HepG2 (cell line): ENCODE results near the gene ZDHHC14. TPM values are rescaled to one million over a fixed set of nuclear protein-coding genes. Genes with fewer than 3 reads are reported as not detected.

ENCODE experiments used
- ATAC-seq: fragments of 200-7000 bp; cut with Tn5 transposase; 3 replicates; pipeline ENCODE4 v1.9.1; 2020; ENCODE audit warnings: mild to moderate bottlenecking, moderate library complexity
- BruUV-seq: library from RNA; stranded (reverse); fragments of 400-500 nt; replicated peaks from 2 replicates; lab custom pipeline; 2021; lab: Mats Ljungman, UMichigan
- CTCF ChIA-PET: fragments of 300-600 bp; formaldehyde crosslinking; extraction: SDS; loops from one replicate; lab custom pipeline; 2021; ENCODE audit warnings: low total read pairs, inconsistent platforms, low intra/inter-chr PET ratio; lab: Yijun Ruan, JAX
- POLR2A ChIA-PET: fragments of 350-600 bp; sonication (Branson Sonifier 250); formaldehyde crosslinking; loops from one replicate; lab custom pipeline; 2020; ENCODE audit warnings: antibody characterized with exemption, inconsistent platforms; lab: Yijun Ruan, JAX
- DNase-seq: peaks from one replicate; pipeline ENCODE4 v3.0.0-alpha.2; 2015; ENCODE audit warnings: low spot score
- FAIRE-seq: peaks from 3 replicates; lab custom pipeline; 2011; peaks lifted over from hg19 to GRCh38; lab: Jason Lieb, UNC
- H2AFZ ChIP-seq: one replicate; pipeline ENCODE4 v1.6.1; 2011; ENCODE audit warnings: low read length, inconsistent platforms
- H3K27ac ChIP-seq: fragments of 300-600 bp; 3 replicates; pipeline ENCODE4 v1.8.0; 2011; ENCODE audit warnings: mixed run types, mild to moderate bottlenecking, mixed read lengths, low read length, inconsistent platforms; ENCODE audit not compliant: insufficient read depth; ENCODE audit errors: extremely low read length
- H3K27me3 ChIP-seq, 2 experiments: fragments of 200-600 bp in 1 of 2; 2 replicates in 1 of 2; 3 replicates in 1 of 2; pipeline versions ENCODE4 v1.6.0 to v1.8.0; 2011; ENCODE audit warnings: low read length in 2 of 2, mild to moderate bottlenecking in 2 of 2, moderate library complexity in 2 of 2, inconsistent platforms in 1 of 2; ENCODE audit not compliant: insufficient read depth in 2 of 2, control insufficient read depth in 1 of 2
- H3K36me3 ChIP-seq, 2 experiments: fragments of 200-600 bp in 1 of 2; replicated peaks in 1 of 2; 2 replicates in 1 of 2; 3 replicates in 1 of 2; pipeline versions ENCODE4 v1.5.1 to v1.8.0; 2011; ENCODE audit warnings: low read length in 2 of 2, inconsistent platforms in 1 of 2; ENCODE audit not compliant: insufficient read depth in 2 of 2, control insufficient read depth in 1 of 2
- H3K4me1 ChIP-seq: 2 replicates; pipeline ENCODE4 v1.5.1; 2012; ENCODE audit warnings: low read length, inconsistent platforms; ENCODE audit not compliant: insufficient read depth
- H3K4me2 ChIP-seq: 2 replicates; pipeline ENCODE4 v1.6.0; 2011; ENCODE audit warnings: low read depth, low read length, inconsistent platforms
- H3K4me3 ChIP-seq, 3 experiments: fragments of 200-600 bp in 1 of 3; sonication (generic), shearing (Covaris generic) in 1 of 3; replicated peaks in 1 of 3; 2 replicates each; pipeline ENCODE4 v1.5.1; 2011 to 2016; ENCODE audit warnings: low read length in 3 of 3, inconsistent platforms in 2 of 3, low read depth in 2 of 3, mild to moderate bottlenecking in 2 of 3, control low read depth in 1 of 3, mixed read lengths in 1 of 3; ENCODE audit not compliant: insufficient read depth in 1 of 3
- H3K79me2 ChIP-seq: one replicate; pipeline ENCODE4 v1.6.1; 2011; ENCODE audit warnings: low read length, inconsistent platforms; ENCODE audit not compliant: insufficient read depth
- H3K9ac ChIP-seq: 2 replicates; pipeline ENCODE4 v1.6.0; 2011; ENCODE audit warnings: mild to moderate bottlenecking, low read depth, low read length, inconsistent platforms; ENCODE audit not compliant: insufficient read depth
- H3K9me3 ChIP-seq: 2 replicates; pipeline ENCODE4 v1.5.1; 2012; ENCODE audit warnings: mild to moderate bottlenecking, low read length
- H4K20me1 ChIP-seq: 2 replicates; pipeline ENCODE4 v1.6.0; 2011; ENCODE audit warnings: inconsistent platforms, mild to moderate bottlenecking, low read length, moderate library complexity; ENCODE audit not compliant: insufficient read depth
- ZFP36 ChIP-seq: fragments of 150-350 bp; IDR thresholded peaks from 2 replicates; pipeline ENCODE4 v1.6.1; 2018; ENCODE audit warnings: borderline replicate concordance, low read length, low read depth; ENCODE audit not compliant: partially characterized antibody
- WGBS: methylation state at CpG from one replicate; pipeline ENCODE4 v1.1.6; 2017; ENCODE audit warnings: low lambda C conversion rate; 5-methylcytosine and 5-hydroxymethylcytosine counted together
- in situ Hi-C: cut with HindIII; loops from 2 replicates; pipeline ENCODE4 v1.10.0; 2017; ENCODE audit warnings: low pct_unique_long_range_greater_than_20kb; ENCODE audit not compliant: extremely low pct_ligation_motif_present
- intact Hi-C: fragments of 100-400 bp; cut with micrococcal nuclease; formaldehyde crosslinking; loops from one replicate; pipeline ENCODE4 v1.10.0; 2022; ENCODE audit not compliant: unreplicated experiment
- polyA plus RNA-seq, 8 experiments: library from polyadenylated mRNA; depleted of rRNA in 3 of 8; stranded (reverse) in 7 of 8; unstranded in 1 of 8; fragments of >200 nt; fragmentation: Illumina TruSeq in 4 of 8; extraction: Trizol in 4 of 8; gene quantifications; 2 replicates each; pipeline versions ENCODE4 v1.2.1 to v1.2.3, GENCODE V29; 2011 to 2016; ENCODE audit warnings: low read depth in 4 of 8, missing spikeins in 1 of 8, mixed read lengths in 1 of 8; ENCODE audit not compliant: insufficient read depth in 1 of 8
- total RNA-seq, 5 experiments: library from RNA; depleted of rRNA; stranded (reverse); fragments of >200 nt; fragmentation: Illumina TruSeq; extraction: Trizol; gene quantifications; 2 replicates each; pipeline ENCODE4 v1.2.3, GENCODE V29; 2016; ENCODE audit warnings: low read depth in 1 of 5
- TF ChIP-seq, protein P1 (sequence below): sonication (generic); formaldehyde crosslinking; IDR thresholded peaks from 2 replicates; pipeline ENCODE4 v1.4.0; 2020; ENCODE audit warnings: mild to moderate bottlenecking, missing genetic modification reagents
- TF ChIP-seq, protein P2 (sequence below): sonication (generic); formaldehyde crosslinking; IDR thresholded peaks from 2 replicates; pipeline ENCODE4 v1.5.0; 2020; ENCODE audit warnings: mild to moderate bottlenecking, missing genetic modification reagents, borderline replicate concordance
- TF ChIP-seq, protein P3 (sequence below): fragments of 450-650 bp; IDR thresholded peaks from 2 replicates; pipeline ENCODE4 v1.6.1; 2016

ZDHHC14 gene
- total and polyA plus RNA-seq, 2 of the 13 experiments (the other 11 are each of a cell fraction or from before 2014, with no cell fraction given), result 3.7 to 9.5 TPM

DNA sequence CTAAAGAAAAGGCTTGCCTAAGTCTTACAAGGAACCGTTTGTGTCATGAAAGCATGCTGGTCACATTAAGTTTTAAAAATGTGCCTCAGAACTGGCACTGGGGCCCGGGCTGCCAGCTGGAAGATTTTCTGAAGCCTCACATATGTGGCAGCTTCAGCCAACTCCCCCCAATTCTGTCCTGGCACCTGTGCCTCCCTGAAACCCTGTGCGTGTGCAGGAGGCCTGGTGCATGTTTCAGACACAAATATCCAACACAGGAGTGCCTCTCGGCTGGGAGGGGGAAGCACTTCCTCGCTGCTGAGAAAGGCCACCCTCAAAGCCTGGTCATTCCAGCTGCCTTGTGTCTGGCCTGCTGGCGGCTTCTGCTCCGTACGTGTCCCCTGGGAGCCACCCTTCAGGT is 253.6 kb downstream of the ZDHHC14 start:
- DNase-seq, result no peak
- H3K27ac ChIP-seq, result no peak overlapping the region
- no peaks in the 10 kb centered on the region for H3K27me3 ChIP-seq
- H3K9me3 ChIP-seq, result no peaks in the 10 kb centered on the region
- H3K4me1 ChIP-seq, result no peaks in the 10 kb centered on the region
- ChIA-PET CTCF (no interaction called here), POLR2A (no interaction called here)
- H4K20me1 ChIP-seq, result no peaks in the 10 kb centered on the region
- H2AFZ ChIP-seq, result no peak overlapping the region
- no peak overlapping the region for H3K9ac ChIP-seq
- ATAC-seq, result no peak
- intact Hi-C loops (no loop called here), in situ Hi-C loops (no loop called here)
- peaks cover 0 to 3% of the 10 kb centered on the region in 2 experiments; a peak in 1 of 5 replicates for H3K36me3 ChIP-seq
- H3K79me2 ChIP-seq, result no peaks in the 10 kb centered on the region
- 92% methylated on average over 6 of the region's 8 CpGs for WGBS
- no peak for TF ChIP-seq ZFP36
- TF ChIP-seq, protein P1, sequence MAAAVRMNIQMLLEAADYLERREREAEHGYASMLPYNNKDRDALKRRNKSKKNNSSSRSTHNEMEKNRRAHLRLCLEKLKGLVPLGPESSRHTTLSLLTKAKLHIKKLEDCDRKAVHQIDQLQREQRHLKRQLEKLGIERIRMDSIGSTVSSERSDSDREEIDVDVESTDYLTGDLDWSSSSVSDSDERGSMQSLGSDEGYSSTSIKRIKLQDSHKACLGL (CRISPR knock-in tag), result no peak
- TF ChIP-seq, protein P2, sequence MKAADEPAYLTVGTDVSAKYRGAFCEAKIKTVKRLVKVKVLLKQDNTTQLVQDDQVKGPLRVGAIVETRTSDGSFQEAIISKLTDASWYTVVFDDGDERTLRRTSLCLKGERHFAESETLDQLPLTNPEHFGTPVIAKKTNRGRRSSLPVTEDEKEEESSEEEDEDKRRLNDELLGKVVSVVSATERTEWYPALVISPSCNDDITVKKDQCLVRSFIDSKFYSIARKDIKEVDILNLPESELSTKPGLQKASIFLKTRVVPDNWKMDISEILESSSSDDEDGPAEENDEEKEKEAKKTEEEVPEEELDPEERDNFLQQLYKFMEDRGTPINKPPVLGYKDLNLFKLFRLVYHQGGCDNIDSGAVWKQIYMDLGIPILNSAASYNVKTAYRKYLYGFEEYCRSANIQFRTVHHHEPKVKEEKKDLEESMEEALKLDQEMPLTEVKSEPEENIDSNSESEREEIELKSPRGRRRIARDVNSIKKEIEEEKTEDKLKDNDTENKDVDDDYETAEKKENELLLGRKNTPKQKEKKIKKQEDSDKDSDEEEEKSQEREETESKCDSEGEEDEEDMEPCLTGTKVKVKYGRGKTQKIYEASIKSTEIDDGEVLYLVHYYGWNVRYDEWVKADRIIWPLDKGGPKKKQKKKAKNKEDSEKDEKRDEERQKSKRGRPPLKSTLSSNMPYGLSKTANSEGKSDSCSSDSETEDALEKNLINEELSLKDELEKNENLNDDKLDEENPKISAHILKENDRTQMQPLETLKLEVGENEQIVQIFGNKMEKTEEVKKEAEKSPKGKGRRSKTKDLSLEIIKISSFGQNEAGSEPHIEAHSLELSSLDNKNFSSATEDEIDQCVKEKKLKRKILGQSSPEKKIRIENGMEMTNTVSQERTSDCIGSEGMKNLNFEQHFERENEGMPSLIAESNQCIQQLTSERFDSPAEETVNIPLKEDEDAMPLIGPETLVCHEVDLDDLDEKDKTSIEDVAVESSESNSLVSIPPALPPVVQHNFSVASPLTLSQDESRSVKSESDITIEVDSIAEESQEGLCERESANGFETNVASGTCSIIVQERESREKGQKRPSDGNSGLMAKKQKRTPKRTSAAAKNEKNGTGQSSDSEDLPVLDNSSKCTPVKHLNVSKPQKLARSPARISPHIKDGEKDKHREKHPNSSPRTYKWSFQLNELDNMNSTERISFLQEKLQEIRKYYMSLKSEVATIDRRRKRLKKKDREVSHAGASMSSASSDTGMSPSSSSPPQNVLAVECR (CRISPR knock-in tag), result no peak
- TF ChIP-seq, protein P3, sequence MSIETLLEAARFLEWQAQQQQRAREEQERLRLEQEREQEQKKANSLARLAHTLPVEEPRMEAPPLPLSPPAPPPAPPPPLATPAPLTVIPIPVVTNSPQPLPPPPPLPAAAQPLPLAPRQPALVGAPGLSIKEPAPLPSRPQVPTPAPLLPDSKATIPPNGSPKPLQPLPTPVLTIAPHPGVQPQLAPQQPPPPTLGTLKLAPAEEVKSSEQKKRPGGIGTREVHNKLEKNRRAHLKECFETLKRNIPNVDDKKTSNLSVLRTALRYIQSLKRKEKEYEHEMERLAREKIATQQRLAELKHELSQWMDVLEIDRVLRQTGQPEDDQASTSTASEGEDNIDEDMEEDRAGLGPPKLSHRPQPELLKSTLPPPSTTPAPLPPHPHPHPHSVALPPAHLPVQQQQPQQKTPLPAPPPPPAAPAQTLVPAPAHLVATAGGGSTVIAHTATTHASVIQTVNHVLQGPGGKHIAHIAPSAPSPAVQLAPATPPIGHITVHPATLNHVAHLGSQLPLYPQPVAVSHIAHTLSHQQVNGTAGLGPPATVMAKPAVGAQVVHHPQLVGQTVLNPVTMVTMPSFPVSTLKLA, result no peak
- TF ChIP-seq, all 625 proteins: peak for 0
- BruUV-seq, result no TSS peak
- no peak for FAIRE-seq
- Histone ChIP-seq H3K4me2 (no peak overlapping the region), H3K4me3 (no peak overlapping the region)
